ENCODE measurements around the gene BPGM. TPM values are rescaled to one million over a fixed set of nuclear protein-coding genes. Genes with fewer than 3 reads are reported as not detected.

BPGM gene
- polyA plus RNA-seq, 1 of the 3 experiments (the other 2 are of a cell fraction): 12.4 TPM

DNA sequence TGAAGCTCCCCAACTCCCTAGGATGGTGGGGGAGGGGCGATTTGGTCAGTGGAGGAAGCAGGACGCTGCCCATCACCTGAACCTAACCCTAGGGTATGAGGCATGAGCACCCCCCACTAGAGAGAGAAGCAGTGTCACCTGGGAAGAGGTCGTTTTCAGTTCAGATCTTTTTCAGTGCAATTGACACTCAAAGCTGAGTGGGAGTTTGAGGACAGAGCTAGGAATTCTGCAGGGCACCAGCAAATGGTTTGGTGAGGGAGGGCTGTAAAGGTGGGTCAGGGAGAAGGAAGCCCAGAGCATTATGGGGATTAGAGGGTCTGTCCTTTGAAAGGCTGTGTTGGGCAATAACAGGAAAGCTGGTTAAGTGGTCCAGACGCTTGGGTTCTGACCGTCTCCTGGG, 10.9 kb downstream of the BPGM start:
- 59% methylated on average over 5 of the region's 5 CpGs for WGBS (ENCODE audit: low lambda C conversion rate)
- Histone ChIP-seq H3K27ac (ENCODE audit: low read depth in 2 of 2, low read length in 1 of 2) (no peak overlapping the region), H3K9me3 (no peaks in the 10 kb centered on the region), H3K9me2 (no peaks in the 10 kb centered on the region), H3K27me3 (ENCODE audit: insufficient read depth) (no peaks in the 10 kb centered on the region), H3K79me2 (ENCODE audit: insufficient read depth) (peaks cover 43% of the 10 kb centered on the region), H3K4me3 (ENCODE audit: low read depth in 2 of 2, low read length in 1 of 2) (no peak overlapping the region), H3F3A (replicated peaks; ENCODE audit: insufficient read depth) (peaks cover 21% of the 10 kb centered on the region), H3K36me3 (replicated peaks in 1 of 2; ENCODE audit: control insufficient read depth in 1 of 2, insufficient read depth in 2 of 2, low read length in 1 of 2) (peaks cover 6% of the 10 kb centered on the region in 2 experiments), H3K4me2 (no peak overlapping the region), H3K9ac (no peak overlapping the region), H4K20me1 (ENCODE audit: insufficient read depth) (no peaks in the 10 kb centered on the region), H3K4me1 (ENCODE audit: control insufficient read depth in 1 of 2, insufficient read depth in 2 of 2, low read depth in 1 of 2, low read length in 1 of 2) (peaks cover 6 to 29% of the 10 kb centered on the region in 2 experiments), H2AFZ (ENCODE audit: low read depth) (no peak overlapping the region)
- DNase-seq: no peak
- TF ChIP-seq MXI1 (IDR thresholded peaks at IDR 0.05; ENCODE audit: low read depth, low read length): no peak
- ChIA-PET POLR2A (interaction anchor here (1.0 kb wide), 1 partner anchor 11 kb away, joined by 3 read pairs; the partner anchor contains the start of gene BPGM), CTCF (interaction anchor here (0.9 to 5.2 kb wide), 6 partner anchors 11 to 198 kb away, joined by 3 to 28 read pairs (median 4); partner anchors contain the start of genes AKR1B1 and BPGM)

DNA sequence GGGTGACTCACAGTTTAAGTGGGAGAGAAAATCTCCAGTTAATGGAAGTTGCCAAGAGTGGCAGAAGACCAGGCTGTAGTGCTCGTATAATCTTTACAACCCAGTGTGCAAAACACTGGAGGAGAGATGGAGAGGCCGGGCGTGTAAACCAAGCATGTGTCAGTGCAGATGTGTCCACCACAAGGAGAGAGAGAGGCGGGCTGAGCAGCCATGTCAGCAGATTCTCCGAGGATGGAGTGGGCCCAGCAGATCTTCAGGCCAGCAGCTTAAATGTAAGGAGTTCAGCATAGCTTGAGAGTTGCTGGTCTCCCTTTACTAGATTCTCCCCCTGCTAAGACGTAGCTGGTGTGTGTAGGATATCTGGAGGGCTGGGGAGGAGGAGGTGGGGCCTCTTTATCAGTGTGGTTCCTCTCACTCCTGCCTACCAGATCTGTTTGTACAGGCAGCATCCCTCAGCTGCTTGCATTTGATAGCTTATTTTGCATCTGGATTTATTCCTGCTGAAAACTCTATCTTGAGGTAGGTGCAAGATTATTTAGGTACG, 13.7 kb downstream of the BPGM start:
- no peak for TF ChIP-seq FOSL2 (IDR thresholded peaks at IDR 0.05; ENCODE audit: borderline replicate concordance, low read depth)
- TF ChIP-seq, protein P1, sequence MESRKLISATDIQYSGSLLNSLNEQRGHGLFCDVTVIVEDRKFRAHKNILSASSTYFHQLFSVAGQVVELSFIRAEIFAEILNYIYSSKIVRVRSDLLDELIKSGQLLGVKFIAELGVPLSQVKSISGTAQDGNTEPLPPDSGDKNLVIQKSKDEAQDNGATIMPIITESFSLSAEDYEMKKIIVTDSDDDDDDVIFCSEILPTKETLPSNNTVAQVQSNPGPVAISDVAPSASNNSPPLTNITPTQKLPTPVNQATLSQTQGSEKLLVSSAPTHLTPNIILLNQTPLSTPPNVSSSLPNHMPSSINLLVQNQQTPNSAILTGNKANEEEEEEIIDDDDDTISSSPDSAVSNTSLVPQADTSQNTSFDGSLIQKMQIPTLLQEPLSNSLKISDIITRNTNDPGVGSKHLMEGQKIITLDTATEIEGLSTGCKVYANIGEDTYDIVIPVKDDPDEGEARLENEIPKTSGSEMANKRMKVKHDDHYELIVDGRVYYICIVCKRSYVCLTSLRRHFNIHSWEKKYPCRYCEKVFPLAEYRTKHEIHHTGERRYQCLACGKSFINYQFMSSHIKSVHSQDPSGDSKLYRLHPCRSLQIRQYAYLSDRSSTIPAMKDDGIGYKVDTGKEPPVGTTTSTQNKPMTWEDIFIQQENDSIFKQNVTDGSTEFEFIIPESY (IDR thresholded peaks at IDR 0.05; ENCODE audit: borderline replicate concordance, low read depth): no peak
- TF ChIP-seq NFIC (IDR thresholded peaks at IDR 0.05; ENCODE audit: borderline replicate concordance): no peak
- no peak for TF ChIP-seq SIN3A (IDR thresholded peaks at IDR 0.05; ENCODE audit: borderline replicate concordance, low read depth, low read length)
- no peak for TF ChIP-seq TCF12 (IDR thresholded peaks at IDR 0.05)
- no peak for TF ChIP-seq MEF2A (IDR thresholded peaks at IDR 0.05; ENCODE audit: borderline replicate concordance, low read depth)
- no peak for TF ChIP-seq JUND (IDR thresholded peaks at IDR 0.05)
- TF ChIP-seq RXRA (IDR thresholded peaks at IDR 0.05; ENCODE audit: borderline replicate concordance, low read depth): no peak
- TF ChIP-seq GABPA (IDR thresholded peaks at IDR 0.05; ENCODE audit: low read depth): no peak
- TF ChIP-seq MXI1 (IDR thresholded peaks at IDR 0.05; ENCODE audit: low read depth, low read length): no peak
- no peak for TF ChIP-seq RCOR1 (IDR thresholded peaks at IDR 0.05; ENCODE audit: low read length)
- peak overlapping the region; percentile 55 for H3K4me2 ChIP-seq
- no peaks in the 10 kb centered on the region for H4K20me1 ChIP-seq (ENCODE audit: insufficient read depth)
- peaks cover 6% of the 10 kb centered on the region in 2 experiments for H3K36me3 ChIP-seq (replicated peaks in 1 of 2; ENCODE audit: control insufficient read depth in 1 of 2, insufficient read depth in 2 of 2, low read length in 1 of 2)
- peak overlapping the region; percentile 23; the same call in 1 of the 2 replicates for H2AFZ ChIP-seq (ENCODE audit: low read depth)
- H3K27ac ChIP-seq (ENCODE audit: low read depth in 2 of 2, low read length in 1 of 2): peak overlapping the region; percentile 0 to 91
- H3K9me3 ChIP-seq: no peaks in the 10 kb centered on the region
- H3K9ac ChIP-seq: peak overlapping the region; percentile 51
- CTCF ChIA-PET: interaction anchor here (1.2 to 5.2 kb wide), 2 partner anchors 14 to 283 kb away, joined by 7 to 28 read pairs; partner anchors contain the start of gene BPGM
- WGBS (ENCODE audit: low lambda C conversion rate): 87% methylated on average over 7 of the region's 7 CpGs
- peaks cover 30% of the 10 kb centered on the region for H3K79me2 ChIP-seq (ENCODE audit: insufficient read depth)
- H3K4me3 ChIP-seq (ENCODE audit: low read depth in 2 of 2, low read length in 1 of 2): no peak overlapping the region
- H3F3A ChIP-seq (replicated peaks; ENCODE audit: insufficient read depth): peaks cover 23% of the 10 kb centered on the region
- peaks cover 8 to 23% of the 10 kb centered on the region in 2 experiments for H3K4me1 ChIP-seq (ENCODE audit: control insufficient read depth in 1 of 2, insufficient read depth in 2 of 2, low read depth in 1 of 2, low read length in 1 of 2)
- H3K9me2 ChIP-seq: no peaks in the 10 kb centered on the region
- no peaks in the 10 kb centered on the region for H3K27me3 ChIP-seq (ENCODE audit: insufficient read depth)
- POLR2A ChIA-PET: no interaction called here
- no peak for DNase-seq

Measured in SK-N-SH (cell line).